LNCaP clone FGC (cell line): ENCODE data around the gene NUP42.

Experiments used
- DNase-seq: peaks from one replicate; pipeline ENCODE4 v3.0.0-alpha.2; 2011; ENCODE audit warnings: low read depth
- H3K4me3 ChIP-seq: 2 replicates; pipeline ENCODE4 v1.5.1; 2011; ENCODE audit warnings: mild to moderate bottlenecking, low read depth, low read length, control low read depth
- CTCF ChIP-seq: IDR thresholded peaks from 2 replicates; pipeline ENCODE4 v1.5.1; 2012; ENCODE audit warnings: mild to moderate bottlenecking; ENCODE audit not compliant: control insufficient read depth, insufficient read depth; ENCODE audit errors: extremely low read depth

The NUP42 gene

GRCh38 chr7:23204241-23204640 lies 22.4 kb downstream of the NUP42 start:
- no peak for TF ChIP-seq CTCF
- no peak for DNase-seq
- no peak overlapping the region for H3K4me3 ChIP-seq

DNA sequence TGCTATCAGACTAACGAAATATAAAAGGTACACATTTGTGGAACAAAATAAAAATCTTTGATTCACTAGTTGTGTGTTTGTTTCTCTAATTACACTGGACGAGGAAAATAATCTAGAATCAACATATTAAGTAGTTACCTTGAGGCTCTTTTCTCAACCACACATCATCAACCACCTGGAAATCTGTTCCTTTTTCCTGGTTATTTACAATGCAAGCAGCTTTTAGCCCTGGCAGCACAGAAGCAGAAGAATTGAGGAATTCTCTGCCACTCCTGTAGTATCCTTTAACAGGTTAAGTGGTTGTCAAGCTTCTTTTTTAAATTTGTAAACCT lies 23.7 kb downstream of the NUP42 start:
- TF ChIP-seq CTCF = no peak
- no peak overlapping the region for H3K4me3 ChIP-seq
- no peak for DNase-seq

DNA sequence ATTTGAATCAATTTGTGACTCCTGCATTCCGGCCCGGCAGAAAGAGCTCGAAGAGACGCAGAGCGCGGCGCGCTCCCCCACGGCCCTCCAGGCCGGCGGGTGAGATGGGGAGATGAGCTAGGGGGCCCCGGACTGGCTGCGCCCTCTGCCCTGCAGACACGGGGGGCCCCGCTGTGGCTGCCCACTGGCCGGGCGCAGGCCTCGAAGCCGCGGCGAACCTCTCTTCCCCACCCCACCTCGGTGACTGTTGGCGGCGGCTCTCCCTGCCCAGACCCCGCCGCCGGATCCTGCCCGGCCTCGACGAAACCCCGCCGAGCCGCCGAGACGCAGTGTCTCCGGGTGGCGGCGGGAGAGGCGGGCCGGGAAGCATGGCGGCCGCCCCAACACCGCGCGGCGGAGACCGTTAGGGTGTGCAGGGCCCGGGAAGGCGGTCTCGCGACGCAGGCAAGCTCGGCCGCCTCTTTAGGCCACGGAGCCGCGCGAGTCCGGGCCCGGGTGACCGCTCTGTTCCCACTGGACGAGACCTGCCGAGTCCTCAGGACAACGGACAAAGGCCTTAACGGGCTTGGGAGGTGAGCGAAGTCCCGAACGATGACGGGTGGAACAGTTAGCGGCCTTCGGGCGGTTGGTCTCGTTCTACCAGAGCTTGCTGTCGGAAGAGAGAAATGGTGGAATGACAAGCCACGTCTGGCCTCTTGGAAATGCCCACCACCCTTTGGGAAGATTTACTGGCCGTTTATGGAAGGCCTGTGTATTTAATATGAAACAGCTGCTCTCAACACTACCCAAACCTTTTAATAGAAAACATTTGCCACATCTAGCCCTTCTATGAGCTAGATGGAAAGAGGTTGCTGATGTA lies 24.3 kb downstream of the NUP42 start:
- no peak for TF ChIP-seq CTCF
- H3K4me3 ChIP-seq = no peak overlapping the region
- DNase-seq = no peak

DNA sequence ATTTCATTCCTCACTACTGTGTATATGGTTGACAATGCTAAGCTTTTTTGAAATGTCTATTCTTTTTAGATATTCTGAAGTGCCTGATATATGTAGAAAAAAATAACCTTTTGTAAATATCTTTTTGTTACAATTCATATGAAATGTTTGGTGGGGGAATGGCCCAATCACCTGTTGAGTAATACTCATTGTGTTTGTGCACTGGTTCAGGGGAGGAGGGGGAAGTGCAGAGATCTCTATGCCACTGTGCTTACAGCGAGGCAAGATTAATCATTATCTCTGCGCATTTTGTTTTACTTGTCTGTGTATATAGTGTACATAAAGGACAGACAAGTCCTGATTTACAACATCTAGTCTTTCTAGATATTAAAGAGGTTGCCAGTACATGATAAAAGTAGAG lies 25.2 kb downstream of the NUP42 start:
- TF ChIP-seq CTCF = no peak
- no peak for DNase-seq

DNA sequence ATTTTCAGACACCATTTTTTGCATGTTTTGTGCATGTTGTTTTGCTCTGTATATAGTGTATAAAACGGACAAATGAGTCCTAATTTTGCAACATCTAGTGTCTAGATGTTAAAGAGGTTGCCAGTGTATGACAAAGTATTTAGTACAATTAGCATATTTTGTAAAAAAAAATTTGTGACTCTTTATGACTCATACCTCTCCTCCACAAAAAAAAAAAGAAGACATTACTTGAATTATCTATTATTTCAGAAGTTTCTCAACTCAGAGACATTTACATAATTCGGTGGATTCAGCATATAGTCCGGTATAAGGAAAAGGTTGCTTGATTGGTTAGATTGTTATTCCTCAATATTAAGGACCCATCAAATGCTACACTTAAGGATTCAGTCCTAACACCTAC lies 26.0 kb downstream of the NUP42 start:
- H3K4me3 ChIP-seq = no peak overlapping the region
- no peak for TF ChIP-seq CTCF
- DNase-seq = no peak

More for the DNA sequence above, 25.2 kb downstream of the NUP42 start:
- H3K4me3 ChIP-seq = no peak overlapping the region

GRCh38 chr7:23208316-23208715 lies 26.5 kb downstream of the NUP42 start:
- TF ChIP-seq CTCF = no peak
- no peak for DNase-seq
- H3K4me3 ChIP-seq = no peak overlapping the region

- TF ChIP-seq CTCF = no peak
- DNase-seq = no peak
- H3K4me3 ChIP-seq = no peak overlapping the region
These were observed 28.7 kb downstream of the NUP42 start for GRCh38 chr7:23210506-23210905.
